Measurements from ENCODE around the gene RERG. TPM values are rescaled to one million over a fixed set of nuclear protein-coding genes. Genes with fewer than 3 reads are reported as not detected.

RERG gene
- total RNA-seq, 1 donor from 2014 or later = 5.9 TPM

- DNase-seq (ENCODE audit: low spot score) = no peak
Observed at GRCh38 chr12:15218794-15219193, 2.4 kb downstream of the RERG start.

GRCh38 chr12:15216036-15216889 lies 5.0 kb downstream of the RERG start:
- no peak for DNase-seq (ENCODE audit: low spot score)

- no peak for DNase-seq (ENCODE audit: low spot score)
Observed at GRCh38 chr12:15214851-15215601, 6.2 kb downstream of the RERG start.

- DNase-seq (ENCODE audit: low spot score) = no peak
Observed at GRCh38 chr12:15212930-15213329, 8.3 kb downstream of the RERG start.

- DNase-seq (ENCODE audit: low spot score) = no peak
Observed at GRCh38 chr12:15209782-15210181, 11.4 kb downstream of the RERG start.

- no peak for DNase-seq (ENCODE audit: low spot score)
Observed at GRCh38 chr12:15208871-15209656, 12.2 kb downstream of the RERG start.

GRCh38 chr12:15208140-15208539 lies 13.1 kb downstream of the RERG start:
- no peak for DNase-seq (ENCODE audit: low spot score)

- DNase-seq (ENCODE audit: low spot score) = no peak
Observed at GRCh38 chr12:15206831-15207389, 14.3 kb downstream of the RERG start.

- DNase-seq (ENCODE audit: low spot score) = no peak
Observed at GRCh38 chr12:15206338-15206737, 14.9 kb downstream of the RERG start.

GRCh38 chr12:15205341-15206010 lies 15.7 kb downstream of the RERG start:
- no peak for DNase-seq (ENCODE audit: low spot score)

- no peak for DNase-seq (ENCODE audit: low spot score)
Observed at GRCh38 chr12:15201456-15201855, 19.8 kb downstream of the RERG start.

- DNase-seq (ENCODE audit: low spot score) = no peak
Observed at GRCh38 chr12:15201056-15201455, 20.2 kb downstream of the RERG start.

- DNase-seq (ENCODE audit: low spot score) = no peak
Observed at GRCh38 chr12:15200641-15201040, 20.6 kb downstream of the RERG start.

GRCh38 chr12:15199930-15200329 lies 21.3 kb downstream of the RERG start:
- no peak for DNase-seq (ENCODE audit: low spot score)

GRCh38 chr12:15196678-15197505 lies 24.3 kb downstream of the RERG start:
- no peak for DNase-seq (ENCODE audit: low spot score)

- DNase-seq (ENCODE audit: low spot score) = no peak
Observed at GRCh38 chr12:15196221-15196620, 25.0 kb downstream of the RERG start.

GRCh38 chr12:15194456-15195368 lies 26.5 kb downstream of the RERG start:
- DNase-seq (ENCODE audit: low spot score) = no peak

GRCh38 chr12:15193946-15194345 lies 27.3 kb downstream of the RERG start:
- DNase-seq (ENCODE audit: low spot score) = no peak

GRCh38 chr12:15192720-15193119 lies 28.5 kb downstream of the RERG start:
- DNase-seq (ENCODE audit: low spot score) = no peak

Measured in mucosa of gallbladder (tissue), 1 donor.